ENCODE results near the gene STK26. TPM values are rescaled to one million over a fixed set of nuclear protein-coding genes. Genes with fewer than 3 reads are reported as not detected.

STK26 gene
- total RNA-seq, 1 donor from 2014 or later = 10.6 TPM

DNA sequence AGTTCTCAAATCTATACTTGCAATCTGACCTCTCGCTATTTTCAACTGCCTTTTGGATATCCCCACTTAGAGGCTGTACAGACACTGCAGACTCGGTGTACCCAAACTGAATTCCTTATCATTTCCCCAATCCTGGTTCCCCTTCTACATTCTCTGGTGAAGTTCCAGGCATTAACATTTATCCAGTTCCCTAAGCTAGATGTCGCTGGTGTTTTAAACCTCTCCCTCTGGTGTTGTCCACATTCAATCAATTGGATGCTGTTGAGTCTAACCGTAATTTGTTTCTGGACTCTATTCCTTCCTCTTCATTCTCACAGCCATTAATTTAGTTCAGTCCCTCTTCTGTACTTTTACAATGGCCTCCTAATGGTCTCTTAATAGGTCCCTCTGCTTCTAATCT, 7.2 kb upstream of the STK26 start:
- intact Hi-C loops (cut with DNase I) = no loop called here
- Histone ChIP-seq H3K4me3 (no peak overlapping the region), H3K9me3 (no peaks in the 10 kb centered on the region), H3K36me3 (no peaks in the 10 kb centered on the region), H3K27me3 (ENCODE audit: low read depth) (no peaks in the 10 kb centered on the region), H3K4me1 (no peaks in the 10 kb centered on the region), H3K27ac (no peak overlapping the region)
- ATAC-seq (no peak), DNase-seq (no peak)
- TF ChIP-seq, protein P1, sequence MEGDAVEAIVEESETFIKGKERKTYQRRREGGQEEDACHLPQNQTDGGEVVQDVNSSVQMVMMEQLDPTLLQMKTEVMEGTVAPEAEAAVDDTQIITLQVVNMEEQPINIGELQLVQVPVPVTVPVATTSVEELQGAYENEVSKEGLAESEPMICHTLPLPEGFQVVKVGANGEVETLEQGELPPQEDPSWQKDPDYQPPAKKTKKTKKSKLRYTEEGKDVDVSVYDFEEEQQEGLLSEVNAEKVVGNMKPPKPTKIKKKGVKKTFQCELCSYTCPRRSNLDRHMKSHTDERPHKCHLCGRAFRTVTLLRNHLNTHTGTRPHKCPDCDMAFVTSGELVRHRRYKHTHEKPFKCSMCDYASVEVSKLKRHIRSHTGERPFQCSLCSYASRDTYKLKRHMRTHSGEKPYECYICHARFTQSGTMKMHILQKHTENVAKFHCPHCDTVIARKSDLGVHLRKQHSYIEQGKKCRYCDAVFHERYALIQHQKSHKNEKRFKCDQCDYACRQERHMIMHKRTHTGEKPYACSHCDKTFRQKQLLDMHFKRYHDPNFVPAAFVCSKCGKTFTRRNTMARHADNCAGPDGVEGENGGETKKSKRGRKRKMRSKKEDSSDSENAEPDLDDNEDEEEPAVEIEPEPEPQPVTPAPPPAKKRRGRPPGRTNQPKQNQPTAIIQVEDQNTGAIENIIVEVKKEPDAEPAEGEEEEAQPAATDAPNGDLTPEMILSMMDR (IDR thresholded peaks at IDR 0.05) = no peak

DNA sequence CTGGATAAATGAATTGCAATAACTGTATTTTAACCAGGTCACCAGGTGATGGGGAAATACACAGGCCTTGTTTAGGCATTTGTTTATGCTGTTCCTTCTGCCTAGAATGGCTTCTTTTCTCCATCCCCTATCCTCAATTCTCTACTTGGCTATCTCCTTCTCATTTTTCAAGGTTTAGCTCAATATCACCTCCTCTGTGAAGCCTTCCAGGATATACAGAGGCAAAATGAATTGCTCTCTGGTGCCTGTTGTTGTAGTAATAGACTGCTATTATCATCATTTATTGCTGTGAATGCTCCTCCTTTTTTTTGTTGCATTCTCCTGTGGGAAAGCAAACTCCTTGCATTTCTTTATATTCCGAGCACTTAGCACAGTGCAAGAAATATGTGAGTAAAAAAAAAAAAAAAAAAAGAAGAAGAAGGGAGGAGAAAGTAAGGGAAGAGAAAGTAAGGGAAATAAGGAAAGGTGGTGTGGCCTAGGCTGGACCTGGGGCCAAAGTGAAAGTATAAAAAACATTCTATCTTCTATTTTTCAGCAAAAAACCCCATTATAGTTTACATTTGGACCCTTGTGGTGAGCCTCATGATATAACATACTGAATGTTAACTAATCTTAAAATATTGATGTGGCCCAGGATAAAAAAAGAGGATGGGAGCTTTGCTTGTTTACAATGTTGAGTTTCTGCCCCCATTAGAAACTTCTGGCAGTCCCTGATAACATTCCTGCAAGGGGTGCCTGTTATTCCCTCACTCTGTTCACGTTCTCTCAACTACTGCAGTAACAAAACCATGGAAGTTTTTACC, 6.3 kb upstream of the STK26 start:
- Histone ChIP-seq H3K27me3 (ENCODE audit: low read depth) (no peaks in the 10 kb centered on the region), H3K9me3 (no peaks in the 10 kb centered on the region), H3K4me1 (no peaks in the 10 kb centered on the region), H3K4me3 (no peak overlapping the region), H3K27ac (no peak overlapping the region), H3K36me3 (no peaks in the 10 kb centered on the region)
- DNase-seq (no peak), ATAC-seq (no peak)
- TF ChIP-seq, protein P1 (IDR thresholded peaks at IDR 0.05) = no peak
- intact Hi-C loops (cut with DNase I) = no loop called here

- intact Hi-C loops (cut with DNase I) = no loop called here
- Histone ChIP-seq H3K4me3 (no peak overlapping the region), H3K27ac (no peak overlapping the region), H3K9me3 (no peaks in the 10 kb centered on the region), H3K36me3 (no peaks in the 10 kb centered on the region), H3K4me1 (peaks cover 3% of the 10 kb centered on the region), H3K27me3 (ENCODE audit: low read depth) (no peaks in the 10 kb centered on the region)
- TF ChIP-seq, protein P1 (IDR thresholded peaks at IDR 0.05) = no peak
- no peak for ATAC-seq
- DNase-seq = no peak
These were observed 5.5 kb upstream of the STK26 start for GRCh38 chrX:132017431-132018185.

DNA sequence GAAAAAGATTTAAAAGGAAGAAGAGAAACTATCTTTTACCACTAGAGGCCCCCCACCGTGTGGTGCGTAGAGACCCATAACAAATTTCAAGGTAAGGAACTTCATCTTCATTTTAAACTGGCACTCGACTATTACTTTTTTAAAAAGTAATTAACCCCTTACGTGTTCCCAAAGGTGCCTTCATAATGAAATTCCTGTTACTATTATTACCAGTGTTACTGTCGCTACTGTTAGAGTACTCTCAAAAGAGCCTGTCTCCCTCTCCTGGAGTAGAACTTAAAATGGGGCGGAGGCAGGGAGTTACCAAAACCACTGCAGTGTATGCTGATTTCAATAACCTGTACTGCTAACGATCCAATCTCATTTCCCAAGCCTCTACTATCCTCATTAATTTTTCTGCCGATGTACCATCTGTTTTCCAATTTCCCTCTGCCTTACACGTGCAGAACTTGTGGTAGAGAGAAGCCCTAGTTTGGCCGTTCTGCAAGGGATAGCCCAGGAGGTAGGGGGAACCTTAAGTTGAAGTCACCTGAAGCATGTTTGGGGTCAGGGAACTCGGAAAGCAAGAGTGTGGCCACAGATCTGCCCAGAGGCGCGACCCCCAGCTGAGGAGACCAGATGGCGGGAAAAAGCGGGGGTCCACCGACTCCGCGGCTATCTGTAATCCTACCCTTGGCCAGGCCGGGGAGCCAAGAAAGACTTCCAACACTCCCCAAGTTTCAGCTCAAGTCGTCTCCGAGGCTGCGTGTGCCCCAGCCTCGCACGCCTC, 720 bp upstream of the STK26 start:
- ATAC-seq (peak in 1 of 2 donors; percentile 25), DNase-seq (no peak)
- TF ChIP-seq, protein P1 (IDR thresholded peaks at IDR 0.05) = peak; percentile 13
- intact Hi-C loops (cut with DNase I) = no loop called here
- H3K4me1 ChIP-seq = peaks cover 5% of the 10 kb centered on the region
- H3K4me3 ChIP-seq = peak overlapping the region; percentile 64
- H3K27ac ChIP-seq = peak overlapping the region; percentile 84
- H3K27me3 ChIP-seq (ENCODE audit: low read depth) = no peaks in the 10 kb centered on the region
- no peaks in the 10 kb centered on the region for H3K36me3 ChIP-seq
- no peaks in the 10 kb centered on the region for H3K9me3 ChIP-seq

DNA sequence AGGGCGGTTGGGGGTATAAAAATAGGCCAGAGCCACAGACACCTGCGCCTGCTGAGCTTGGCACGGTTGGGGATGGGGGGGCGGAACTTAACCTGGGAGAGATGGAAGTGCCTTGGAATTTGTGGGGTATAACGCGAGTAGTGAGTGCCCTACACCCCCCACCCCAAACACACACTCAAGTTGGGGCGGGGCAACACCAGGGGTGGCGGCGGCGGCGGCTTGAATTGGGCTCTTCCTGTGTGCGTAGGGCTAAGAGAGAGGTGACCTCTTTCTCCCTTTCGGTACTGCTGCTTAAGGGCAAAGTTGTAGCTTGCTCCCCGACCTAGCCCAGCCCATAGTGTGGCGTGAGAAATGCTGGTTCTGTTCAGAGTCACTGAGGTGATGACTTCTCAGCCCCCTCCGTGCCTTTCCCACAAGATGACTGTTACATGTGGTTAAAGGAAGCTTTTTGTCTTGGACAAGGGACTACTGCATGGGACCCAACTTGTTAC, 839 bp downstream of the STK26 start:
- no peaks in the 10 kb centered on the region for H3K9me3 ChIP-seq
- no peaks in the 10 kb centered on the region for H3K27me3 ChIP-seq (ENCODE audit: low read depth)
- DNase-seq (peak; percentile 56), ATAC-seq (peak; percentile 67 to 71)
- peak overlapping the region; percentile 84 for H3K27ac ChIP-seq
- no peaks in the 10 kb centered on the region for H3K36me3 ChIP-seq
- peaks cover 5% of the 10 kb centered on the region for H3K4me1 ChIP-seq
- TF ChIP-seq, protein P1 (IDR thresholded peaks at IDR 0.05) = no peak
- intact Hi-C loops (cut with DNase I) = no loop called here
- peak overlapping the region; percentile 64 for H3K4me3 ChIP-seq
